Muscle of back (tissue), 11 donors: ENCODE data around the gene ARHGEF19. TPM values are rescaled to one million over a fixed set of nuclear protein-coding genes. Genes with fewer than 3 reads are reported as not detected.
"Not testable (repeated sequence)": the region's sequence is repeated elsewhere in the genome, so short reads cannot be mapped to it uniquely, and the experiment has no call there.

Experiments
- DNase-seq, 3 donors: peaks; one replicate each; pipeline versions ENCODE4 v3.0.0 to v3.0.0-alpha.2; 2013
- polyA plus RNA-seq, 10 donors: library from polyadenylated mRNA; unstranded; fragments of 120-200 nt; gene quantifications; one replicate each; pipeline ENCODE4 v1.2.1, GENCODE V29; 2013; ENCODE audit not compliant: insufficient read length in 10 of 10

ARHGEF19 gene
- polyA plus RNA-seq, 10 donors: 1.7 to 12.4 (median 2.8) TPM

GRCh38 chr1:16205334-16205671, 7.1 kb downstream of the ARHGEF19 start:
- no peak for DNase-seq

- no peak for DNase-seq
Measured at GRCh38 chr1:16204634-16205333, 7.7 kb downstream of the ARHGEF19 start.

GRCh38 chr1:16204216-16204615, 8.2 kb downstream of the ARHGEF19 start:
- no peak for DNase-seq

GRCh38 chr1:16203550-16203949, 8.9 kb downstream of the ARHGEF19 start:
- no peak for DNase-seq

GRCh38 chr1:16202281-16203210, 9.9 kb downstream of the ARHGEF19 start:
- no peak for DNase-seq

GRCh38 chr1:16199700-16200099, 12.8 kb downstream of the ARHGEF19 start:
- DNase-seq: no peak

GRCh38 chr1:16199157-16199501, 13.3 kb downstream of the ARHGEF19 start:
- DNase-seq: no peak

- no peak for DNase-seq
Measured at GRCh38 chr1:16198444-16199156, 13.9 kb downstream of the ARHGEF19 start.

GRCh38 chr1:16196874-16197273, 15.6 kb downstream of the ARHGEF19 start:
- no peak for DNase-seq

- DNase-seq: not testable (repeated sequence)
Measured at GRCh38 chr1:16196139-16196538, 16.3 kb downstream of the ARHGEF19 start.

- no peak for DNase-seq
Measured at GRCh38 chr1:16195518-16195905, 16.9 kb downstream of the ARHGEF19 start.

GRCh38 chr1:16191916-16192546, 20.4 kb downstream of the ARHGEF19 start:
- DNase-seq: no peak

- DNase-seq: no peak
Measured at GRCh38 chr1:16191309-16191708, 21.1 kb downstream of the ARHGEF19 start.

GRCh38 chr1:16189921-16190621, 22.4 kb downstream of the ARHGEF19 start:
- DNase-seq: peak in 1 of 3 donors; percentile 58

GRCh38 chr1:16189003-16189402, 23.4 kb downstream of the ARHGEF19 start:
- peak in 1 of 3 donors; percentile 65 for DNase-seq

GRCh38 chr1:16187748-16188401, 24.6 kb downstream of the ARHGEF19 start:
- peak; percentile 60 to 89 (median 76) for DNase-seq

- no peak for DNase-seq
Measured at GRCh38 chr1:16186655-16187235, 25.7 kb downstream of the ARHGEF19 start.

GRCh38 chr1:16184557-16185303, 27.7 kb downstream of the ARHGEF19 start:
- no peak for DNase-seq

- no peak for DNase-seq
Measured at GRCh38 chr1:16183765-16184556, 28.5 kb downstream of the ARHGEF19 start.
